SK-N-SH (cell line): ENCODE data around the gene RPS27A. TPM values are rescaled to one million over a fixed set of nuclear protein-coding genes. Genes with fewer than 3 reads are reported as not detected.
A peak's percentile ranks its signal among the peaks of the same experiment; 100 is the strongest.

Experiments
- CTCF ChIA-PET: fragments of 300-600, 350-600 bp; formaldehyde crosslinking; extraction: SDS; loops from one replicate; lab custom pipeline; 2021; lab: Yijun Ruan, JAX
- POLR2A ChIA-PET: fragments of 350-600 bp; sonication (Branson Sonifier 250); formaldehyde crosslinking; extraction: SDS; loops from one replicate; lab custom pipeline; 2020; ENCODE audit warnings: antibody characterized with exemption, inconsistent platforms; lab: Yijun Ruan, JAX
- DNase-seq: peaks from one replicate; pipeline ENCODE4 v3.0.0; 2012
- H2AFZ ChIP-seq: fragments of 200-600 bp; sonication (generic); 2 replicates; pipeline ENCODE4 v1.8.1; 2016; ENCODE audit warnings: antibody characterized with exemption, mild to moderate bottlenecking, low read depth
- H3F3A ChIP-seq: fragments of 200-600 bp; sonication (generic); replicated peaks from 2 replicates; pipeline ENCODE3; 2016; ENCODE audit warnings: antibody characterized with exemption, mild to moderate bottlenecking; ENCODE audit not compliant: insufficient read depth
- H3K27ac ChIP-seq, 2 experiments: fragments of 200-500 bp in 1 of 2; fragments of 200-600 bp in 1 of 2; sonication (Bioruptor generic) in 1 of 2; sonication (generic), shearing (Covaris generic) in 1 of 2; 2 replicates each; pipeline versions ENCODE4 v1.5.1 to v1.6.1; 2014 to 2016; ENCODE audit warnings: low read depth in 2 of 2, inconsistent platforms in 1 of 2, low read length in 1 of 2, mild to moderate bottlenecking in 1 of 2, mixed read lengths in 1 of 2
- H3K27me3 ChIP-seq: fragments of 200-600 bp; sonication (generic), shearing (Covaris generic); 2 replicates; pipeline ENCODE4 v1.6.1; 2016; ENCODE audit warnings: mixed run types; ENCODE audit not compliant: insufficient read depth
- H3K36me3 ChIP-seq, 2 experiments: fragments of 200-500 bp in 1 of 2; fragments of 200-600 bp in 1 of 2; sonication (Bioruptor generic) in 1 of 2; sonication (generic) in 1 of 2; replicated peaks in 1 of 2; 2 replicates each; pipeline versions ENCODE3 to v1.5.1; 2014 to 2016; ENCODE audit warnings: low read length in 1 of 2, mild to moderate bottlenecking in 1 of 2; ENCODE audit not compliant: insufficient read depth in 2 of 2, control insufficient read depth in 1 of 2
- H3K4me1 ChIP-seq, 2 experiments: fragments of 200-500 bp in 1 of 2; fragments of 200-600 bp in 1 of 2; sonication (Bioruptor generic) in 1 of 2; sonication (generic), shearing (Covaris generic) in 1 of 2; 2 replicates each; pipeline versions ENCODE4 v1.5.1 to v1.6.1; 2014 to 2016; ENCODE audit warnings: low read depth in 1 of 2, low read length in 1 of 2, mixed run types in 1 of 2; ENCODE audit not compliant: insufficient read depth in 2 of 2, control insufficient read depth in 1 of 2
- H3K4me2 ChIP-seq: fragments of 200-600 bp; sonication (generic), shearing (Covaris generic); 2 replicates; pipeline ENCODE4 v1.6.1; 2017; ENCODE audit warnings: mixed run types
- H3K4me3 ChIP-seq, 2 experiments: fragments of 200-500 bp in 1 of 2; fragments of 200-600 bp in 1 of 2; sonication (Bioruptor generic) in 1 of 2; sonication (generic), shearing (Covaris generic) in 1 of 2; 2 replicates each; pipeline versions ENCODE4 v1.5.1 to v1.8.1; 2014 to 2016; ENCODE audit warnings: low read depth in 2 of 2, inconsistent platforms in 1 of 2, low read length in 1 of 2, mild to moderate bottlenecking in 1 of 2, mixed read lengths in 1 of 2, moderate library complexity in 1 of 2
- H3K79me2 ChIP-seq: fragments of 200-600 bp; sonication (generic); 2 replicates; pipeline ENCODE4 v1.8.1; 2017; ENCODE audit warnings: mild to moderate bottlenecking; ENCODE audit not compliant: insufficient read depth
- H3K9ac ChIP-seq: fragments of 200-600 bp; sonication (generic); 2 replicates; pipeline ENCODE4 v1.6.1; 2017; ENCODE audit warnings: mixed run types
- H3K9me2 ChIP-seq: fragments of 200-600 bp; sonication (generic); 2 replicates; pipeline ENCODE4 v1.6.1; 2017; ENCODE audit warnings: mixed run types
- H3K9me3 ChIP-seq: fragments of 200-600 bp; sonication (generic); 2 replicates; pipeline ENCODE4 v1.6.1; 2017; ENCODE audit warnings: mixed run types, mild to moderate bottlenecking, moderate library complexity
- H4K20me1 ChIP-seq: fragments of 200-600 bp; sonication (generic); 2 replicates; pipeline ENCODE4 v1.6.1; 2017; ENCODE audit warnings: mild to moderate bottlenecking, mixed run types; ENCODE audit not compliant: insufficient read depth
- CHD2 ChIP-seq: fragments of 150-350 bp; IDR thresholded peaks from 2 replicates; pipeline ENCODE4 v1.6.1; 2018; ENCODE audit warnings: low read length; ENCODE audit not compliant: partially characterized antibody
- ELF1 ChIP-seq: IDR thresholded peaks from 2 replicates; pipeline ENCODE4 v1.4.0; 2012
- EP300 ChIP-seq, 2 experiments: IDR thresholded peaks; 2 replicates each; pipeline versions ENCODE4 v1.4.0 to v1.6.1; 2012; ENCODE audit warnings: borderline replicate concordance in 1 of 2, low read depth in 1 of 2, low read length in 1 of 2
- FOXM1 ChIP-seq: IDR thresholded peaks from 2 replicates; pipeline ENCODE4 v1.4.0; 2012; ENCODE audit warnings: low read depth, mild to moderate bottlenecking
- GABPA ChIP-seq: IDR thresholded peaks from 2 replicates; pipeline ENCODE4 v1.4.0; 2012; ENCODE audit warnings: low read depth, mild to moderate bottlenecking
- MEF2A ChIP-seq: IDR thresholded peaks from 2 replicates; pipeline ENCODE4 v1.4.0; 2012; ENCODE audit warnings: low read depth, borderline replicate concordance
- MXI1 ChIP-seq: IDR thresholded peaks from 2 replicates; pipeline ENCODE4 v1.6.1; 2012; ENCODE audit warnings: mild to moderate bottlenecking, low read depth, low read length, improper control_type of control experiment
- POLR2AphosphoS5 ChIP-seq: IDR thresholded peaks from 2 replicates; pipeline ENCODE4 v1.6.1; 2012; ENCODE audit warnings: low read depth, low read length
- SIN3A ChIP-seq: IDR thresholded peaks from 2 replicates; pipeline ENCODE4 v1.6.1; 2012; ENCODE audit warnings: low read depth, mild to moderate bottlenecking, low read length, moderate library complexity, borderline replicate concordance
- SMC3 ChIP-seq: IDR thresholded peaks from 2 replicates; pipeline ENCODE4 v1.6.1; 2012; ENCODE audit warnings: low read depth, low read length, improper control_type of control experiment
- TCF12 ChIP-seq: IDR thresholded peaks from 2 replicates; pipeline ENCODE4 v1.4.0; 2012
- YY1 ChIP-seq: IDR thresholded peaks from 2 replicates; pipeline ENCODE4 v1.4.0; 2012; ENCODE audit warnings: low read depth, mild to moderate bottlenecking
- WGBS: methylation state at CpG from one replicate; pipeline ENCODE4 v1.1.6; 2017; ENCODE audit warnings: low lambda C conversion rate; 5-methylcytosine and 5-hydroxymethylcytosine counted together
- polyA plus RNA-seq, 3 experiments: library from polyadenylated mRNA; depleted of rRNA; stranded (reverse); fragments of >200 nt; gene quantifications; 2 replicates each; pipeline ENCODE4 v1.2.3, GENCODE V29; 2012
- TF ChIP-seq, protein P1 (sequence below): fragments of 200-600 bp; sonication (generic); IDR thresholded peaks from 2 replicates; pipeline ENCODE4 v1.6.1; 2017; ENCODE audit warnings: antibody characterized with exemption, mild to moderate bottlenecking, moderate library complexity
- TF ChIP-seq, protein P2 (sequence below): IDR thresholded peaks from 2 replicates; pipeline ENCODE4 v1.4.0; 2012; ENCODE audit warnings: low read depth
- TF ChIP-seq, protein P3 (sequence below): IDR thresholded peaks from 2 replicates; pipeline ENCODE4 v1.4.0; 2012; ENCODE audit warnings: low read depth, borderline replicate concordance
- TF ChIP-seq, protein P4 (sequence below): fragments of 150-350 bp; IDR thresholded peaks from 2 replicates; pipeline ENCODE4 v1.6.1; 2016; ENCODE audit warnings: mild to moderate bottlenecking, low read depth, low read length

The RPS27A gene
- polyA plus RNA-seq, 1 of the 3 experiments (the other 2 are of a cell fraction): 1,777 TPM

DNA sequence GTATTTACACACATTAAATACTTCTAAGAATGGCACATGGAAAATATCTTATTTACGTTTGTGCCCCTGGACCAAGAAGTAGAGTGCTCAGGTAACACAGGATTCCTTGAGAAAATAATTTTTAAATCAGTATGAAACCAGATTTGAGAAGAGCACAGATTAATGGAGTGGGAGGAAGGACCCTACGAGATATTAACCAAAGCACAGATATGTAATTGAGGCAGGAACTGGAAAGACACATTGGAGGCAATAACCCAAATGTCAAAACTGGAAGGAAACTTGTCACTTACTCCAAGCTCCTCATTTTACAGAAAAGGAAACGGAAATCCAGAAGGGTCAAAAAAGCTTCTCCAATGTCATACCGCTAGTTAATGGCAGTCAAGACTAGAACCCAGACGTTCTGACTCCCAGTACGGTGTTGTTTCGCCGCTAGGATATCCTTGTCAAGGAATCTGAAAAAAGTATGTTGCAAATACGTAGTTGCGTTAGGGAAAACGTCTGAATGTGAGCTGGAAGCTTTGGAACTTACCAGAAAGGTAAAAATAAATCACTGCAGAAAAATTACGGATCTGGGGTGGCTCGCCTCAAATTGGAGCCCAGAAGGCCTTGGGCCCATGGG is 35.9 kb downstream of the RPS27A start:
- peak overlapping the region; percentile 78 to 85 for H3K27ac ChIP-seq

DNA sequence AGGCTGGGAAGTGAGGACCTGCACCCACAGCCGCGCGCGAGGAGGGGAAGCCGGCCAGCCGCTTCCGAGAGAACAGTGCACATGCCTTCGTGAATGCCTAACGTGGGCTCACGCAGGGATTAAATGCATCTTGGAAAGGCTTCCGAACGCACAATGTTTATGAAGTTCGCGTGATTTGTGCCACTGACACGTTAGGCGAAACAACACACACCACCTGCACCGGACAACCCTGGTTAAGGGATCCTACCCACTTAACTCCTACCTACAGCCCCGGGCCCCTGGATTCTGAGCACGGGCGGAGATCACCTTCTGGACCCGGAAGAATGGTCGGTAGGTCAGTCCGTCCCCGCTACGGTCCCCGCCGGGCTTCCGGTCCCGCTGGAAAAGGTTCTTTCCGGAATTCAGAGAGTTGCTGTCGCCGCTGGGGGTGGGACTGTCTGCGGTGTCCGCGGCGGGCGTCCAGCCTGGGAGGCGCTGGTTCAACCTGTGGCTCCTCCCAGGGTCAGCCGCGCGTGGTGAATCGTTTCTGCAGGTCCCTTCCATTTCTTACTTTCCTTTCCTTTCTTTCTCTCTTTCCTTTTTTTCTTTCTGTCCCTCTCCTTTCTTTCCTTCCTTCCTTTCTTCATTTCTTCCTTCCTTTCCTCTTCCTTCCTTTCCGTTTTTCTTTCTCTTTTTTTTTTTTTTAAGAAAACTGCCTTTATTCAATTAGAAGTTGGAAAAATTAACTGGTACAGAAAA is 36.6 kb downstream of the RPS27A start, which contains the start of gene MTIF2:
MTIF2 (minus strand) TSS at position 325 of the 738 bp plus-strand sequence. CDS start 5,373 bp downstream, outside the sequence.
- H3K36me3 ChIP-seq: peaks cover 8 to 22% of the 10 kb centered on the region in 2 experiments
- DNase-seq: peak; percentile 92
- peak within 1 kb of the TSS; percentile 87 for H3K9ac ChIP-seq
- no peaks in the 10 kb centered on the region for H4K20me1 ChIP-seq
- H3K79me2 ChIP-seq: peaks cover 19% of the 10 kb centered on the region
- peaks cover 7% of the 10 kb centered on the region for H3F3A ChIP-seq
- CTCF ChIA-PET: interaction anchor here (1.2 to 1.8 kb wide), 3 partner anchors 10 to 253 kb away, joined by 3 to 8 read pairs (median 4); no protein-coding TSS in a partner anchor
- H3K4me3 ChIP-seq: peak within 1 kb of the TSS; percentile 70 to 90
- H3K9me3 ChIP-seq: no peaks in the 10 kb centered on the region
- peak within 1 kb of the TSS; percentile 100 for H2AFZ ChIP-seq
- peak within 1 kb of the TSS; percentile 90 for H3K4me2 ChIP-seq
- peaks cover 0 to 6% of the 10 kb centered on the region in 2 experiments; a peak in 2 of 4 replicates for H3K4me1 ChIP-seq
- 1% methylated on average over 19 of the region's 43 CpGs for WGBS
- peak within 1 kb of the TSS; percentile 78 to 85 for H3K27ac ChIP-seq
- POLR2A ChIA-PET: no interaction called here
- H3K9me2 ChIP-seq: no peaks in the 10 kb centered on the region
- H3K27me3 ChIP-seq: no peaks in the 10 kb centered on the region
- TF ChIP-seq TCF12 (peak; percentile 38; the same call in 1 of the 2 replicates), CHD2 (peak; percentile 82), MXI1 (peak; percentile 89), ELF1 (peak; percentile 99), EP300 (IDR thresholded peaks at IDR 0.05; ENCODE audit: borderline replicate concordance in 1 of 2, low read depth in 1 of 2, low read length in 1 of 2) (peak in 1 of 2 experiments; percentile 50; a peak in 1 of 4 replicates), POLR2AphosphoS5 (peak; percentile 99), GABPA (peak; percentile 100), YY1 (peak; percentile 83)
- TF ChIP-seq, protein P1, sequence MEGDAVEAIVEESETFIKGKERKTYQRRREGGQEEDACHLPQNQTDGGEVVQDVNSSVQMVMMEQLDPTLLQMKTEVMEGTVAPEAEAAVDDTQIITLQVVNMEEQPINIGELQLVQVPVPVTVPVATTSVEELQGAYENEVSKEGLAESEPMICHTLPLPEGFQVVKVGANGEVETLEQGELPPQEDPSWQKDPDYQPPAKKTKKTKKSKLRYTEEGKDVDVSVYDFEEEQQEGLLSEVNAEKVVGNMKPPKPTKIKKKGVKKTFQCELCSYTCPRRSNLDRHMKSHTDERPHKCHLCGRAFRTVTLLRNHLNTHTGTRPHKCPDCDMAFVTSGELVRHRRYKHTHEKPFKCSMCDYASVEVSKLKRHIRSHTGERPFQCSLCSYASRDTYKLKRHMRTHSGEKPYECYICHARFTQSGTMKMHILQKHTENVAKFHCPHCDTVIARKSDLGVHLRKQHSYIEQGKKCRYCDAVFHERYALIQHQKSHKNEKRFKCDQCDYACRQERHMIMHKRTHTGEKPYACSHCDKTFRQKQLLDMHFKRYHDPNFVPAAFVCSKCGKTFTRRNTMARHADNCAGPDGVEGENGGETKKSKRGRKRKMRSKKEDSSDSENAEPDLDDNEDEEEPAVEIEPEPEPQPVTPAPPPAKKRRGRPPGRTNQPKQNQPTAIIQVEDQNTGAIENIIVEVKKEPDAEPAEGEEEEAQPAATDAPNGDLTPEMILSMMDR: peak; percentile 13; the same call in 1 of the 2 replicates
- TF ChIP-seq, protein P2, sequence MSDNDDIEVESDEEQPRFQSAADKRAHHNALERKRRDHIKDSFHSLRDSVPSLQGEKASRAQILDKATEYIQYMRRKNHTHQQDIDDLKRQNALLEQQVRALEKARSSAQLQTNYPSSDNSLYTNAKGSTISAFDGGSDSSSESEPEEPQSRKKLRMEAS: peak; percentile 86; the same call in 1 of the 2 replicates

More for the DNA sequence above, 35.9 kb downstream of the RPS27A start:
- Histone ChIP-seq H3F3A (peaks cover 7% of the 10 kb centered on the region), H3K4me2 (peak overlapping the region; percentile 90), H3K4me3 (peak overlapping the region; percentile 70 to 90), H3K4me1 (peaks cover 0 to 6% of the 10 kb centered on the region in 2 experiments; a peak in 2 of 4 replicates), H3K27me3 (no peaks in the 10 kb centered on the region), H3K79me2 (peaks cover 19% of the 10 kb centered on the region), H3K9me3 (no peaks in the 10 kb centered on the region), H3K36me3 (peaks cover 15 to 22% of the 10 kb centered on the region in 2 experiments), H3K9me2 (no peaks in the 10 kb centered on the region), H2AFZ (peak overlapping the region; percentile 91), H3K9ac (peak overlapping the region; percentile 87), H4K20me1 (no peaks in the 10 kb centered on the region)
- 8% methylated on average over 13 of the region's 13 CpGs for WGBS
- ChIA-PET CTCF (interaction anchor here (1.2 to 1.8 kb wide), 2 partner anchors 9 to 252 kb away, joined by 3 to 8 read pairs; no protein-coding TSS in a partner anchor), POLR2A (interaction anchor here (0.7 kb wide), 1 partner anchor 39 kb away, joined by 3 read pairs; no protein-coding TSS in a partner anchor)
- DNase-seq: no peak
- TF ChIP-seq, protein P3, sequence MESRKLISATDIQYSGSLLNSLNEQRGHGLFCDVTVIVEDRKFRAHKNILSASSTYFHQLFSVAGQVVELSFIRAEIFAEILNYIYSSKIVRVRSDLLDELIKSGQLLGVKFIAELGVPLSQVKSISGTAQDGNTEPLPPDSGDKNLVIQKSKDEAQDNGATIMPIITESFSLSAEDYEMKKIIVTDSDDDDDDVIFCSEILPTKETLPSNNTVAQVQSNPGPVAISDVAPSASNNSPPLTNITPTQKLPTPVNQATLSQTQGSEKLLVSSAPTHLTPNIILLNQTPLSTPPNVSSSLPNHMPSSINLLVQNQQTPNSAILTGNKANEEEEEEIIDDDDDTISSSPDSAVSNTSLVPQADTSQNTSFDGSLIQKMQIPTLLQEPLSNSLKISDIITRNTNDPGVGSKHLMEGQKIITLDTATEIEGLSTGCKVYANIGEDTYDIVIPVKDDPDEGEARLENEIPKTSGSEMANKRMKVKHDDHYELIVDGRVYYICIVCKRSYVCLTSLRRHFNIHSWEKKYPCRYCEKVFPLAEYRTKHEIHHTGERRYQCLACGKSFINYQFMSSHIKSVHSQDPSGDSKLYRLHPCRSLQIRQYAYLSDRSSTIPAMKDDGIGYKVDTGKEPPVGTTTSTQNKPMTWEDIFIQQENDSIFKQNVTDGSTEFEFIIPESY: no peak
- TF ChIP-seq, protein P4, sequence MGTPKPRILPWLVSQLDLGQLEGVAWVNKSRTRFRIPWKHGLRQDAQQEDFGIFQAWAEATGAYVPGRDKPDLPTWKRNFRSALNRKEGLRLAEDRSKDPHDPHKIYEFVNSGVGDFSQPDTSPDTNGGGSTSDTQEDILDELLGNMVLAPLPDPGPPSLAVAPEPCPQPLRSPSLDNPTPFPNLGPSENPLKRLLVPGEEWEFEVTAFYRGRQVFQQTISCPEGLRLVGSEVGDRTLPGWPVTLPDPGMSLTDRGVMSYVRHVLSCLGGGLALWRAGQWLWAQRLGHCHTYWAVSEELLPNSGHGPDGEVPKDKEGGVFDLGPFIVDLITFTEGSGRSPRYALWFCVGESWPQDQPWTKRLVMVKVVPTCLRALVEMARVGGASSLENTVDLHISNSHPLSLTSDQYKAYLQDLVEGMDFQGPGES: no peak
- TF ChIP-seq MEF2A (no peak), EP300 (IDR thresholded peaks at IDR 0.05; ENCODE audit: borderline replicate concordance in 1 of 2, low read depth in 1 of 2, low read length in 1 of 2) (no peak), FOXM1 (no peak), SMC3 (no peak), CHD2 (no peak), TCF12 (no peak), SIN3A (no peak)
